Measurements from ENCODE around the gene CHST3. TPM values are rescaled to one million over a fixed set of nuclear protein-coding genes. Genes with fewer than 3 reads are reported as not detected.

Gene CHST3
- total RNA-seq, 1 experiment from 2014 or later, result 6.1 TPM

DNA sequence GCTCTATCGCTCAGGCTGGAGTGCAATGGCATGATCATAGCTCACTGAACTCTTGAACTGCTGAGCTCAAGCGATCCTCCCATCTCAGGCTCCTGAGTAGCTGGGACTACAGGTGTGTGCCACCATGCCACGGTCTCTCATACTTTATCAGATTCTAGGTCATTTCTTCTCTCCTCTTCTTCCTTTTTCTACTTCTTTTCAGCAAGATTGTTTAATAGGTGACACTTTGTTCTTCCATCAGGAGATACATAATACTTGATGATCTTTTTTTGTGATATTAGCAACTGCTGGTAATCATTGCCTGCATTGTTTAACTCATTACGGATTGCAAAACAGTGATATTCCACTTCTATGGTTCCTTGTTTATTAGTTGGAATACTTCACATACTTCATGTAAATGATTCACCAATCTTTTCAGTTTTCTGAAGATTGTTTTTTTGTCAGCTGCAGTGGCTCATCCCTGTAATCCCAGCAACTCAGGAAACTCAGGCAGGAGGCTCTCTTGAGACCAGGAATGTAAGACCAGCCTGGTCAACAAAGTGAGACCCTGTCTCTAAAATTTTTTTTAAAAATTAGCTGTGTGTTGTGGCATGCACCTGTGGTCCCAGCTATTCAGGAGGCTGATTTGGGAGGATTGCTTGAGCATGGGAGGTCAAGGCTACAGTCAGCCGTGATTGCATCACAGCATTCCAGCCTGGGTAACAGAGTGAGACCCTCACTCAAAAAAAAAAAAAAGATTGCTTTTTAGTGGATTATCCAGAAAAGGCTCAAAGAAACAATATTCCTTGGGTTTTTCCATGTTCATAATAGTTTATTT lies 36.2 kb upstream of the CHST3 start:
- Histone ChIP-seq H4K5ac (ENCODE audit: insufficient read length, low read depth, low read length) (no peak overlapping the region), H3K56ac (ENCODE audit: insufficient read length, low read depth, low read length) (no peak overlapping the region), H3K9ac (ENCODE audit: extremely low read depth, insufficient read length, low read length) (no peak overlapping the region), H2BK120ac (ENCODE audit: low read depth, low read length, poor library complexity, severe bottlenecking) (no peak overlapping the region), H4K91ac (ENCODE audit: insufficient read length, low read depth, low read length) (no peak overlapping the region), H2BK5ac (ENCODE audit: insufficient read length, low read length) (no peak overlapping the region), H3K9me3 (ENCODE audit: control insufficient read depth, low read depth, low read length) (no peaks in the 10 kb centered on the region), H2AFZ (ENCODE audit: low read length) (no peak overlapping the region), H3T11ph (ENCODE audit: low read length) (no peak overlapping the region), H2BK15ac (ENCODE audit: low read depth, low read length) (no peak overlapping the region), H3K4me1 (ENCODE audit: insufficient read depth, low read length) (no peaks in the 10 kb centered on the region), H3K79me1 (ENCODE audit: insufficient read depth, low read depth, low read length, poor library complexity, severe bottlenecking) (no peaks in the 10 kb centered on the region), H3K4ac (ENCODE audit: low read depth, low read length) (no peak overlapping the region), H2BK20ac (ENCODE audit: low read depth, low read length, poor library complexity, severe bottlenecking) (no peak overlapping the region), H3K23ac (ENCODE audit: insufficient read length, low read depth, low read length) (no peak overlapping the region), H2AK5ac (ENCODE audit: insufficient read length, low read length) (no peak overlapping the region), H4K8ac (replicated peaks; ENCODE audit: insufficient read length, low read depth, low read length) (no peak overlapping the region), H3K18ac (ENCODE audit: insufficient read length, low read depth, low read length) (no peak overlapping the region), H2BK12ac (ENCODE audit: insufficient read length, low read depth, low read length) (no peak overlapping the region), H3K27ac (ENCODE audit: insufficient read length, low read depth, low read length) (no peak overlapping the region), H3K14ac (ENCODE audit: insufficient read depth, low read length) (no peak overlapping the region), H3K4me2 (ENCODE audit: insufficient read depth, insufficient read length, low read length) (no peak overlapping the region), H4K20me1 (ENCODE audit: control insufficient read depth, insufficient read depth, insufficient read length) (no peaks in the 10 kb centered on the region), H3K79me2 (ENCODE audit: insufficient read depth, low read length) (no peaks in the 10 kb centered on the region), H3K27me3 (ENCODE audit: insufficient read depth, low read length) (no peaks in the 10 kb centered on the region), H3K23me2 (ENCODE audit: insufficient read length, low read depth, low read length, poor library complexity, severe bottlenecking) (no peaks in the 10 kb centered on the region)
- DNase-seq, result no peak
- Mint-ChIP-seq H3K4me1 (peaks cover 3% of the 10 kb centered on the region in 2 experiments; a peak in 2 of 4 replicates), H3K9me3 (peaks cover 4 to 7% of the 10 kb centered on the region in 2 experiments; a peak in 3 of 5 replicates), H3K27ac (no peak overlapping the region), H3K4me3 (no peak overlapping the region), H3K27me3 (ENCODE audit: low read depth) (peaks cover 8% of the 10 kb centered on the region), H3K36me3 (ENCODE audit: insufficient read depth in 1 of 3, low read depth in 3 of 3) (no peaks in the 10 kb centered on the region)
- WGBS (ENCODE audit: extremely low coverage, insufficient read length, low lambda C conversion rate), result no CpG with 5 or more reads among the region's 5 CpGs
- TF ChIP-seq, protein P1, sequence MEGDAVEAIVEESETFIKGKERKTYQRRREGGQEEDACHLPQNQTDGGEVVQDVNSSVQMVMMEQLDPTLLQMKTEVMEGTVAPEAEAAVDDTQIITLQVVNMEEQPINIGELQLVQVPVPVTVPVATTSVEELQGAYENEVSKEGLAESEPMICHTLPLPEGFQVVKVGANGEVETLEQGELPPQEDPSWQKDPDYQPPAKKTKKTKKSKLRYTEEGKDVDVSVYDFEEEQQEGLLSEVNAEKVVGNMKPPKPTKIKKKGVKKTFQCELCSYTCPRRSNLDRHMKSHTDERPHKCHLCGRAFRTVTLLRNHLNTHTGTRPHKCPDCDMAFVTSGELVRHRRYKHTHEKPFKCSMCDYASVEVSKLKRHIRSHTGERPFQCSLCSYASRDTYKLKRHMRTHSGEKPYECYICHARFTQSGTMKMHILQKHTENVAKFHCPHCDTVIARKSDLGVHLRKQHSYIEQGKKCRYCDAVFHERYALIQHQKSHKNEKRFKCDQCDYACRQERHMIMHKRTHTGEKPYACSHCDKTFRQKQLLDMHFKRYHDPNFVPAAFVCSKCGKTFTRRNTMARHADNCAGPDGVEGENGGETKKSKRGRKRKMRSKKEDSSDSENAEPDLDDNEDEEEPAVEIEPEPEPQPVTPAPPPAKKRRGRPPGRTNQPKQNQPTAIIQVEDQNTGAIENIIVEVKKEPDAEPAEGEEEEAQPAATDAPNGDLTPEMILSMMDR (conservative IDR thresholded peaks at IDR 0.05), result no peak

All from H9 (cell line).